HEK293T (cell line): ENCODE data around the gene TRPC4AP.

ENCODE experiments used
- BHLHE40 ChIP-seq: fragments of 450-650 bp; IDR thresholded peaks from 2 replicates; pipeline ENCODE4 v1.6.1; 2016; ENCODE audit warnings: mild to moderate bottlenecking, moderate library complexity, borderline replicate concordance
- FOXM1 ChIP-seq: fragments of 450-650 bp; IDR thresholded peaks from 2 replicates; pipeline ENCODE4 v1.6.1; 2017; ENCODE audit warnings: mild to moderate bottlenecking, borderline replicate concordance
- NFRKB ChIP-seq: fragments of 450-650 bp; IDR thresholded peaks from 2 replicates; pipeline ENCODE4 v1.6.1; 2016; ENCODE audit warnings: mild to moderate bottlenecking, moderate library complexity
- SUZ12 ChIP-seq: fragments of 450-650 bp; IDR thresholded peaks from 2 replicates; pipeline ENCODE4 v1.6.1; 2016; ENCODE audit warnings: mild to moderate bottlenecking
- TARDBP ChIP-seq: fragments of 450-650 bp; IDR thresholded peaks from 2 replicates; pipeline ENCODE4 v1.6.1; 2016
- ZNF384 ChIP-seq: fragments of 450-650 bp; IDR thresholded peaks from 2 replicates; pipeline ENCODE4 v1.6.1; 2016

DNA sequence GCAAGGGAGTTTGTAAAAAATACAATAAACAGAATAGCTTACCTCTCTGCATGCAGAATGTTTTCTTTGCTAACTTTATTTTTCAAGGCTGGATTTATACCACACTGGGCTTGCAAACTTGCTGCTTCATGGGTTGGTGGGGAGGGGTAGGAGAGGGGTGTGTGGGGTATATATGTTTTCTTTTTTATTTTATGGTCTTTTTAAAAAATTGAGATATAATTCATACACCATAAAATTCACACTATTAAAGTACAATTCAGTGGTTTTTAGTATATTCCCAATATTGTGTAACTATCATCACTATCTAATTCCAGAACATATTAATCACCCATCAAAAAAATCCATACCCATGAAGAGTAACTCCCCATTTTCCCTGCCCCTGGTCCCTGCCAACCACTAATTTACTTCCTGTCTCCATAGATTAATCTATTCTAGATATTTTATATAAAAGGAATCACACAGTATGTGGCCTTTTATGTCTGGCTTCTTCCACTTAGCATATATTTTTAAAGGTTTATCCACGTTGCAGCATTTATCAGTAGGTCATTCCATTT, 14.3 kb upstream of the TRPC4AP start:
- TF ChIP-seq FOXM1 (no peak), SUZ12 (no peak), BHLHE40 (no peak), TARDBP (no peak), NFRKB (no peak), ZNF384 (no peak)
